SH-SY5Y (cell line): ENCODE results near the gene DOCK4.

Experiments
- GATA2 ChIP-seq: IDR thresholded peaks from 2 replicates; pipeline ENCODE4 v1.6.1; 2011; ENCODE audit warnings: mild to moderate bottlenecking, low read depth, low read length
- GATA3 ChIP-seq: IDR thresholded peaks from 2 replicates; pipeline ENCODE4 v1.6.1; 2011; ENCODE audit warnings: low read depth, mild to moderate bottlenecking, low read length, moderate library complexity

GRCh38 chr7:112133328-112133727, 72.9 kb downstream of the DOCK4 start:
- no peak for TF ChIP-seq GATA2
- TF ChIP-seq GATA3, result no peak
